ENCODE measurements around the gene UMODL1.
A peak's percentile ranks its signal among the peaks of the same experiment; 100 is the strongest.

The UMODL1 gene

DNA sequence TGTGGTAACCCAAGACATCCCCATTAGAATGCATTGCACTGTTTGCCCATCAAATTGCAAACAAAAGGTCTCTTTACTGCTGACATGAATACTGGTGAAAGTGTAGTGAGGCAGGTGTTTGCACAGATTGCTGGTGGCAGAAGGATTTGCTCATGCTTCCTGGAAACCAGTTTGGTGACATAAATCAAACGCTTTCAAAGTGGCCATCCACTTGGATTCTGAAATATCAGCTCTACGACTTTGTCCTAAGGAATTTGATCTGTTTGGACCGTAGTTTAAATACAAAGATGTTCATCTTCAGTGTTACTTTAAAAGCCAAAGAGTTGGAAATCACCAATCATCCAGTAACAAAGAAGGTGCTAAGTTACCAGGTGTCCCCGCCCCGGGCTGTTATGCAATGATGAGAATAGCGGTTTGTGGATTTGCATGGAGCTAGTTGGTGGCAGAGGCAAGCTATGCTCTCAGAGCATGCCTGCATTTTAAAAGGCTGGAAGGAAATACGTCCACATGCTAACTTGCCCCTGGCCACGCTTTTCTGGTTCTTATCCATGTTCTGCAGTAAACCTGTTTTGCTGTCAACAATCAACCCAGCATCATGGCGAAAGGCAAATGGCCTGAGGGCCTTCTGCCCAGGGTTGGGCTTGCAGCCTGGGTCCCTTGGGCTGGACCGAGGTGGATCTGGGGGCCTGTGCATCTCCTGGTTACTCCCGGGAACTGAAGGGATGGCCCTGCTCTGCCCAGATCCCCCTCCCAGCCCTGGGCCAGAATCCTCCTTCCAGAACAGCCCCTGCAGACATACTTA, 49.2 kb downstream of the UMODL1 start:
- Histone ChIP-seq H3K27ac (no peak overlapping the region), H3K4me3 (no peak overlapping the region)

DNA sequence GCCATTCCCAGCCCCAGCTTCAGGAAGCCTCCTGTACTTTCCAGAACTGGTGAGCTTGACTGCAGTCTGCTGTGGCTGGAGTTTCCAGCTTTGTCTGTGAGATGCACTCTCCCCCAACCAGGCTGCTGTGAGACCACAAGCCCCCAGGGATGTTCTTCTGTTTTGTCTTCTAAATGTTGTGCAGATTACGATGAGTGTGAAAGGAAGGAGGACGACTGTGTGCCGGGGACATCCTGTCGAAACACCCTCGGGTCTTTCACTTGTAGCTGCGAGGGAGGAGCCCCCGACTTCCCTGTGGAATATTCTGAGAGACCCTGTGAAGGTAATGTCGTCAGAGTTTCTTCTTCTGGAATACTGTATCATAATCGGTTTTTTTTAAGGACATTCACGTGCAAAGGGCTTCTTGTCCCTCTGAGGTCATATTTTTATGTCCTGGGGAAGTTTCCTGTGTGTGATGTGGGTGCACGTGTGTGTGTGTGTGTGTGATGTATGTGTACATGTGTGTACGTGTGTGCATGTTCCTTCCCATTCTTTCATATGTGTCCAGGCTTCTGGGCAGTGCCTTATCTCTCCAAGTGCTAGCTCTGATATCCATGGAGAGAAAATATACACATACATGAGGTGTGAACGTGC, 49.9 kb downstream of the UMODL1 start:
- H3K4me3 ChIP-seq = no peak overlapping the region
- no peak overlapping the region for H3K27ac ChIP-seq

DNA sequence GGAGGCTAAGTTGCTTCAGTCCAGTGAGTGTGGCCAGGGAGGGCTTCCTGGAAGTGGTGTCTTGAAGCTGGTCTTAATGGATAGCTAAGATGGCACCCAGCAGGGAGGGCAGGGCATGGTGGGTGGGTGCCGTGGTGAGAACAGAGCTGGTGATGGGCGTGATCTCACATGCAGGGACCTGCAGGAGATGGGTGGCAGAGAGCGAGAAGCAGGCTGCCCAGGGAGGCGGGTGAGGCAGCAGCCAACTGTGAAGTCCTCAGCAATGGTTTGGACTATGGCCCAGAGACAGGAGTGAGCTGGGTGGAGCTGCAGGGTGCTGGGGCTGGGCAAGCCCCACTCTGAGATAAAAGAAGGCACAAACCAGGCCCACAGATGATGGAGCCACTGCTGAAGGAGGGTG, 50.7 kb downstream of the UMODL1 start:
- H3K27ac ChIP-seq = no peak overlapping the region
- H3K4me3 ChIP-seq = no peak overlapping the region

DNA sequence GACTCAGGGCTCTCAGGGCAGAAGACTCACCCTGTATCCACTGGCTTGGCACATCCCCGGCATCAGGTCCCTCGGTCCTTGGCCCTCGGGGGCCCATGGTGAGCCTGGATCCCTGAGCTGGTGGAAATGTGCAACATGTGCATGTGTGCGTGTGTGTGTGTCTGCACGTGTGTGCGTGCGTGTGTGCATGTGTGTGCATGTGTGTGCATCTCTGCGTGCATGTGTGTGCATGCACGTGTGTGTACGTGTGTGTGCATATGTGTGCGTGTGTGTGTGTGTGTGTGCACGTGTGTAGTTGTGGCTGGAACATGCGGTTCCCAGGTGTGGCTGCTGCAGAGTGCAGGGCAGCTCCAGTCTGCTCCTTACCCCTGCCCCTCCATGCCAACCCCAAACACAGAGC, 51.3 kb downstream of the UMODL1 start:
- no peak overlapping the region for H3K27ac ChIP-seq
- no peak overlapping the region for H3K4me3 ChIP-seq

DNA sequence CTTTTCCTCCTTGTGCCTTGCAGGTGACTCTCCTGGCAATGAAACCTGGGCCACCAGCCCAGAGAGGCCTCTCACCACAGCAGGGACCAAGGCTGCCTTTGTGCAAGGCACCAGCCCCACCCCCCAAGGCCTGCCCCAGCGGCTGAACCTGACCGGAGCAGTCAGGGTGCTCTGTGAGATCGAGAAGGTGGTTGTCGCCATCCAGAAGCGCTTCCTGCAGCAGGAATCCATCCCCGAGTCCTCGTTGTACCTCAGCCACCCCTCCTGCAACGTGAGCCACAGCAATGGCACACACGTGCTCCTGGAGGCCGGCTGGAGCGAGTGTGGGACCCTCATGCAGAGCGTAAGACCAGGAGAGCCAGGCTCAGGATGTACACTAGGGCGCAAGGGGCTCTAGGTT, 51.7 kb downstream of the UMODL1 start:
- no peak overlapping the region for H3K4me3 ChIP-seq
- no peak overlapping the region for H3K27ac ChIP-seq

DNA sequence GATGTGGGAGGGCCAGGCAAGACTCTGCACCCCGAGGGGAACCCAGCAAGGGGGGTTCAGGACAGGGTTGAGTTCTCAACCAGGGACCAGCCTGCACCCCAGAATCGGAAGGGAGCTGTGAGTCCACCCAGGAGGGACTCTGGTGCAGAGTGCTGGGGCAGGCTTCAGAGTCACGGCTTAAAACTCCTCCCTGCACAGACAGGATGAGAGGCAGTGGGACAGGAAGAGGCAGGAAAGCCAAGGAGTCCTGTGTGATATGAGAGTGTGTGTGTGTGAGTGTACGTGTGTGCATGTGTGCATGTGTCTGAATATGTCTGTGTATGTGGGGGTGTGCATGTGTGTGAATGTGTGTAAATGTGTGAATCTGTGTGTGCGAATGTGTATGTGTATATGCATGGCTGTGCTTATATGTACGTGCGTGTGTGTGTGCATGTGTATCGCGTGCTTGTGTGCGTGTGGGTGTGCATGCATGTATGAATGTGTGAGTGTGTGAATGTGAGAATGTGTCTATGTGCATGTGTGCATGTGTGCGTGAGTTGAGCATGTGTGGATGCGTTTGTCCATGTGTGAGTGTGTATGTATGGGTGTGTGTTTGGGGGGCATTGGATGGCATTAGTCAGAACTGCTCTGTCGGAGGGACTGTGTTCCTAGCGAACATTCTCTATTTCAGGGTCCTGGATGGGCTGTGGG, 52.2 kb downstream of the UMODL1 start:
- no peak overlapping the region for H3K4me3 ChIP-seq
- no peak overlapping the region for H3K27ac ChIP-seq

DNA sequence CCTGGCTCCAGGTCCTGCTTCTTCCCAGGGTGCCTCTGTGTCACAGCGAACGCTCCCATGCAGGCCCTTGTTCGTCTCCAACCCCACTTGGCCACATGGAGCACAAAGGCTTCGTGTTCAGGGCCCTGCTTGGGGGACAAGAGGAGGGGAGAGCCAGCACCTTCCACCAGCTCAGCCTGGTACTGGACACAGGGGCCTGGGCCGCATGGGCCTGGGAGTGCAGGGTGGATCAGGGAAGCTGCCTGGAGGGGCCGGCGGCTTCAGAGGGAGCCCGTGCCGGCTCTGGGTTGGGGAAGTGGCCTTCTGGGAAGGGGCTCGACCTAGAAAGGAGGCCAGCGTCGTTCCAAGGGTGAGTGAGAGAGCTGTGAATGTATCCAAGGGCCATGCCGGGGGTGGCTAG, 53.0 kb downstream of the UMODL1 start:
- Histone ChIP-seq H3K4me3 (no peak overlapping the region), H3K27ac (no peak overlapping the region)

DNA sequence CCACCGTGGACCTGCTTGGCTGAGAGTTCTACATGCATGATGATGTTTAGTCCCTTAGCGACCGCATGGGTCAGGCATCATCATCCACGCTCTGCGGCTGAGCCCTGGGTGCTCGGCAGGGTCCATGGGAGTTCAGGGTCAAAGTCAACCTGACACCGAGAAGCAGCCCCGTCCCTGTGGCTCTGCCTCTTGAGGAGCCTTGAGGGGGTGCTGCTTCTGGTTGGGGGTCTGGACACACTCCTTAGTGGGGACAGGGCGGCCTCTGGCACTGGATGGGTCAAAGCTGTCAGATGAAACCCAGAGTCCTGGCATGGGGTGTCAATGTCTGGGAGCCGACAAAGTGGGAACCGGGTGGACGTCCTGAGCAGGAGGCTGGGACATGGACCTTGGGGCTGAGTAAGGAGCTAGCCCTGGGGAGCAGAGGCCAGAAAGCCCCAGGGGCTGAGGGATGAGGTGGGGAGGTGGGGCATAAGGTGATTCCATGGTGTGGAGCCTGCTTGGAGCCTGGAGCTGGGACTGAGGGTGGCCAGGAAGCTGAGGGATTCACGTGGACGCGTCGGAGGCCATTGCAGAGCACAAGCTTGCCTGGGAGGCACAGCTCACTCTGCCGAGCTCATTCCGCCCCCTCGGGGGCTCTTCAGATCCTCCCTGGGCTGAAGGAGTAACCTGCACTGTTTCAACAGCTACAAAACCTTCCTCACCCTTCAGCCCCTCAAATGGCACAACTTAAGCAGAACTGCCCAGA, 53.9 kb downstream of the UMODL1 start:
- H3K4me3 ChIP-seq = no peak overlapping the region
- H3K27ac ChIP-seq = peak overlapping the region in 1 of 21 experiments; percentile 17

DNA sequence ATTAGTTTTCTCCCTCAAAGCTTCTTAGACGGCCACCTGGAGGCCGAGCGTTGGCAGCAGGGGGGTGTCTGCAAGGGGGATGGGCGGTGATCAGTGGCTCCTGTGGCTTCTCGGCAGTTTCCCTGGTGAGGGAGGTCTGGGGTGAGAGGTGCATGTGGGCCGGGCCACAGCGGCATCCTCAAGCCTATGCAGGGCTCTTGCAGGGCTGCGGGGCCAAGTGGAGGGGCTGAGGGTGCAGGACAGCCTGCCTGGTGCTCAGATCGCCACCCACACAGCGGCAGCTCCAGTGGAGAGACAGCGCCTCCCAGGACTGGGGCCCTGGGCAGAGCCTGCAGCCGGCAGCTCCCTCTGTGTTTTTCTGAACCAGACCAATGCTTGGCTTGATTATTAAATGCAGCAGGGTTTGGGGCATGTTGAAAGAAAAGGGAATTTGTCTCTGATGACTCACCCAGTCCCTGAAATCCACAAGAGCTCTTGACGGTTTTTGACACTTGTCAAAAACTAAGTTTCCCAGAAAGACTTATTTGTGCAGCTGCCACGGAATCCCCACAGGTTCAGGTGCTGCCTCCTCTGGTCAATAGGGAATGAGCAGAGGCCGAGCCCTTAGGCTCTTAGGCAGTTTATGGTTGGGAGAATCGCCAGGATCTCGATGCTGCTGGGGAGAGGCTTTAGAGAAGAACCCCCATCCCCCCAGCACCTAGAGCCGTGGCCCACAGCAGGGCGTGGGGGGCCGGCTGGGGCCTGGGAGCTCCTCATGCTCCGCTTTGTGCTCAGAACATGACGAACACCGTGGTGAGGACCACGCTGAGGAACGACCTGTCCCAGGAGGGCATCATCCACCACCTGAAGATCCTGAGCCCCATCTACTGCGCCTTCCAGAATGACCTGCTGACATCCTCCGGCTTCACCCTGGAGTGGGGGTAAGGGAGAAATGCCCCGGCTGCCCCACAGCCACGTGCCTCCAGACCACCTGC, 54.7 kb downstream of the UMODL1 start:
- H3K4me3 ChIP-seq = no peak overlapping the region

DNA sequence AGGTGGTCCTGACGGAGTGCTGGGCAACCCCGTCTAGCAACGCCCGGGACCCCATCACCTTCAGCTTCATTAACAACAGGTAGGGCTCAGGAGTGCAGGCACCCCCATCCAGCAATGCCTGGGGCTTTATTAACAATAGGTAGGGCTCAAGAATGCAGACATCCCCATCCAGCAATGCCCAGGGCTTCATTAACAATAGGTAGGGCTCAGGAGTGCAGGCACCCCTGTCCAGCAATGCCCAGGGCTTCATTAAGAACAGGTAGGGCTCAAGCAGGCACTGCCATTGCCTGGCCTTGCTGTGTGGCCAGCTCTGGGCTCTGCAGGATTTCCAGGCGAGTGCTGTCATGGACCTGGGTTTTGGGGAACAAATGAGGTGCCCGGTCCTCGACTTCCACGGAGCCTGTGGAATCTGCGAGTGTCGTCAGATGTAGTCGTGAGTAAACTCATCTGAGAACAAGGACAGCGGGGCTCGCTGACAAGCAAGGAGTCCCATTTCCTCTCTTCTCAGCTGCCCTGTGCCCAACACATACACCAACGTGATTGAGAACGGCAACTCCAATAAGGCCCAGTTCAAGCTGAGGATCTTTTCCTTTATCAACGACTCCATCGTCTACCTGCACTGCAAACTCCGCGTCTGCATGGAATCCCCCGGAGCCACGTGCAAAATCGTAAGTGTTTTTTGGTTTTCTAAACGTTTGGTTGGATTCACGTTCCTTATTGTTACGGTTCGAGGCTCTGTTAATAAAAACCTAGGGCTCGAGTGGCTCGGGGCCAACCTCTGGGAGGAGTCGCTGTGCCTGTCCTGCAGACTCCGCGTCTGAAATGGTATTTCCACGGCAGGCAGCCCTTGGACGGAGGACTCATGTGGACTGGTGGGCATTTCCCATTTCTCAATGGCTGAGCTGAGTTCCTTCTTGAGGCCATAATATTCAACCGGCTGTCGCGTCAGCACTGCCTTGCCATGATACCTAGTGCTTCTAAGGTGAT, 56.3 kb downstream of the UMODL1 start:
- Histone ChIP-seq H3K4me3 (no peak overlapping the region), H3K27ac (no peak overlapping the region)

More for the DNA sequence above, 54.7 kb downstream of the UMODL1 start:
- peak overlapping the region in 1 of 21 experiments; percentile 17 for H3K27ac ChIP-seq

DNA sequence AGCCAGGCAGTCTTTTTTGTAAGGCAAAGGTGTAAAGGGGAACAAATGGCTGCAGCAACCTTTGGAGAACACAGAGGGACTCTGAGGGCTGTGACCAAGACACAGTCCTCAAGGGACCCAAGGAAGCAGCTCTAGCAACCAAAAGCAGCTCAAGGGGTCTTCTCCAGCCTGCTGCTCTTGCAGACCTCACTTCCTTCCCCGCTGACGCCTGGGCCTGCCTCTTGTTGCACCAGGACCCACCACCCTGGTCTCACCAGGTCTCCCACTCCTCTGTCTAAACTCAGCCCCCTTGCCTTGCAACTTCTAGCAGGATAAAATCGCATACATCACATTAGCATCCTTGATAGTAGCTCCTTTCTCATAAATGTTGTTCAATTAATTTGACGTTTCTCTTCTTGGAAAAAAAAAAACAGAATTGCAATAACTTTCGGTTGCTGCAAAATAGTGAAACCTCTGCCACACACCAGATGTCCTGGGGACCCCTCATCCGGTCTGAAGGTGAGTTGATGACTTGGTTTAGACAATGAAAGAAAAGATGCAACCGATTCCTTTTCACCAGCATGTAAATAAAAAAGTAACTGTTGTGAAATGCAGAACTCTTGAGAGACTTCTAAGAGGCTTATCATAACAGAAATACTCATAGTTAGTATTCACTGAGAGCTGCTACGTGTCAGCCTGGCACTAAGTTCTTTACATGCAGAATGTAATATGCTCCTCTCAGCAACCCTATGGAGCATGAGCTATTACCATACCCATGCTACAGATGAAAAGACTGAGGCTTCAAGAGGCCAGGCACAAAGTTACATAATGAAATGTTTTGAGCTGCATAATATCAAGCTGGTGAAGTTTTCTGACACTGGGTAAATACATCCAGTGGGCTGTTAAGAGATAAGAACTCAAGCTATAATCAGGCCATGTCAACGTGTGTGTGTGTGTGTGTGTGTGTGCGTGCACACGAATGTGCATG, 58.5 kb downstream of the UMODL1 start:
- H3K27ac ChIP-seq = no peak overlapping the region
- no peak overlapping the region for H3K4me3 ChIP-seq

DNA sequence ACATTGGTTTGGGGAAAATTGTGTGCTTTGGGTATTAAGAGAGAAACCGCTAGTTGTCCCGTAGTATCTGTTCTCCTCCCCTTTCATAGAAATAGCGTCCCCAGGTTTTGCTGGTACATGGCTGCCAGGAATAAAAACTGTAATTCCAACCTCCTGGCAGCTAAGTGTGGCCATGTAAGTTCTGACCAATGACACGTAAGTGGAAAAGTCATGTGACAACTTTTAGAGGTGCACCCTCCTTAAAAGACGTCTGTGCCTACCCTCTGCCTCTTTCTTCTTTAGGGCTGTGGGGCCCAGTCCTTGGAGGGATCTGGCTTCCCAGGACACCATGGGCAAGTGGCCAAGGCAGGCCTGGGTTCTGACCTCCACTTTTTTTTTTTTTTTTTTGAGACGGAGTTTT, 59.3 kb downstream of the UMODL1 start:
- no peak overlapping the region for H3K27ac ChIP-seq
- H3K4me3 ChIP-seq = no peak overlapping the region

DNA sequence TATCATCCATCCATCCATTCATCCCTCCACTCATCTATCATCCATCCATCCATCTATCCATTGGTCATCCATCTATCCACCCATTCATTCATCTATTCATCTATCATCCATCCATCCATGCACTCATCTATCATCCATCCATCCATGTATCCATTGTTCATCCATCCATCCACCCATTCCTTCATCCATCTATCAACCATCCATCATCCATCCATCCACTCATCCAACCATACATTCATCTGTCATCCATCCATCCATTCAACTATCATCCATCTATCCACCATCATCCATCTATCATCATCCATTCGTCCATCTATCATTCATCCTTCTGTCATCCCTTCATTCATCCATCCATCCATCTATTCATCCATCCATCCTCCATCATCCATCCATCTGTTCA, 61.1 kb downstream of the UMODL1 start:
- H3K4me3 ChIP-seq = no peak overlapping the region

DNA sequence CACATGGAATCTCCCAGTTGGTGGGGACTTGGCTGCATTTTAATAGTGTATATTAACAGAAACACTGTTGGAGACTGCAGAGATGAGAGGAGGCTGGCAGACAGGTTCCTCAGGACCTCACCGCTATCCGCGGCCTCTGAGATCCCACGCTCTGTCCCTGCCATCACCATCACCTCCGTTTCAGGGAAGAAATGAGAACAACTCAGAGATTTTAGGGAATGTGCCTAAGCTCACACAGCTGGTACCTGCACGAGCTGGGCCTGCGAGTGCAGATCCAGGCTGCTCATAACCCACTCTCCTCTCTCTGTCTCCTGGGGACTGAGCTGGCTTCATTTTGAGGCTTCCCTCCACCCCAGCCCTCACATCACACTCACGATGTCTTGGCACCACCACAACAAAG, 62.0 kb downstream of the UMODL1 start:
- Histone ChIP-seq H3K27ac (no peak overlapping the region), H3K4me3 (no peak overlapping the region)

More for the DNA sequence above, 61.1 kb downstream of the UMODL1 start:
- H3K27ac ChIP-seq = no peak overlapping the region

DNA sequence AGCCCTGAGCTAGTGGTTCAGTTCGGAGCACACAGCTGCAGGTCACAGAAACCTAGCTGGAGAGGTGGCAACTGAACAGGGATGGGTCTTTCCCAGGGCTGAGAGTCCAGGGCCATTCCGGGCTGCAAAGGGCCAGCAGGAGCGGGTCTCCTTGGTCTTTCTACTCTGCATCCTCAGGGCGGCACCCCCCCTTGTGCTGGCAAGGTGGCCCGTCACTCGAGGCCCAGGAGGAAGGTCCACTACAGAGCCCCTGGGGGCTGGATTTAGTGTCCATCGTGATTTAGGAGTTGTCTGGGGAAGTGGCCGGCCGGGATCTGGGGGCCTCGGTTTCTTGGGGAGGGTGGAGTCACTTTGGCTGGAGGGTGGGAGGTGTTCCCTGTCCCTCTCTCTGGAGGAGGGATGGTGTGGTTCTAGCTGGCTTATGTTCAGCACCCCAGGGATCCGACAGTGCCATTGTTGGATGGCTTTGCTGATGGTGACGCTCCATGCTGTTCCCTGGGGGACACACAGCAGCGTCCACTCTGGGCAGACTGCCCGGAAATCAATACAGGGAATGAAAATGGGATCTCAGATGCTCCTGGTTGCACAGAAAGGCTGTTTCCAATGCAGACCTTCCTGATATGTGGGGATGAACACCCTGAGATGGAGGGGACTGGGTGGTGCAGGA, 64.4 kb downstream of the UMODL1 start:
- Histone ChIP-seq H3K4me3 (no peak overlapping the region), H3K27ac (no peak overlapping the region)

DNA sequence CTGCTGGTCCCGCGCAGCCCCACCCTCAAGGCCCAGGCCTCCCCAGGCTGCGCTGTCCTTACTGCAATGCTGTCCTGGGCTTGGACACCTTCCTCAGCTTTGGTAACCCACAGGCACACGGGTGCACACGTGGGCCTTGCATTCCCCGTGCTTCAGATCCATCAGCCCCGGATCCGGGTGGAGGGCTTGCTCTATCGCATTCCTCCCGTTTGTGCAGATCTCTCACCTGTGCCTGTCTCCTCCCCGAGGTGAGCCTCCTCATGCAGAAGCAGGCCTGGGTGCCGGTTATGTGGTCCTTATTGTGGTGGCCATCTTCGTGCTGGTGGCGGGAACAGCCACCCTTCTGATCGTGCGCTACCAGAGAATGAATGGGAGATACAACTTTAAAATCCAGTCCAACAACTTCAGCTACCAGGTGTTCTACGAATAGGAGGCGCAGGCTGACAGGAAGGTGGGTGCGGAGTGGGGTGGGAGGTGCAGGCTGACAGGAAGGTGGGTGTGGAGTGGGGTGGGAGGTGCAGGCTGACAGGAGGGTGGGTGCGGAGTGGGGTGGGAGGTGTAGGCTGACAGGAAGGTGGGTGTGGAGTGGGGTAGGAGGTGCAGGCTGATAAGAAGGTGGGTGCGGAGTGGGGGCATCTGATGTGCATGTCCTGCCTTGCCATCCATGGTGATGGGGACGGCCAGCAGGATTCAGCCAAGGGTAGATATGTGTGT, 66.2 kb downstream of the UMODL1 start:
- no peak overlapping the region for H3K27ac ChIP-seq
- no peak overlapping the region for H3K4me3 ChIP-seq

Data from skin epidermis (tissue), 12 donors.